ENCODE data around the gene RNF20. TPM values are rescaled to one million over a fixed set of nuclear protein-coding genes. Genes with fewer than 3 reads are reported as not detected.

Gene RNF20
- total and polyA plus RNA-seq, 10 donors: 8.3 to 46.1 (median 23.3) TPM

DNA sequence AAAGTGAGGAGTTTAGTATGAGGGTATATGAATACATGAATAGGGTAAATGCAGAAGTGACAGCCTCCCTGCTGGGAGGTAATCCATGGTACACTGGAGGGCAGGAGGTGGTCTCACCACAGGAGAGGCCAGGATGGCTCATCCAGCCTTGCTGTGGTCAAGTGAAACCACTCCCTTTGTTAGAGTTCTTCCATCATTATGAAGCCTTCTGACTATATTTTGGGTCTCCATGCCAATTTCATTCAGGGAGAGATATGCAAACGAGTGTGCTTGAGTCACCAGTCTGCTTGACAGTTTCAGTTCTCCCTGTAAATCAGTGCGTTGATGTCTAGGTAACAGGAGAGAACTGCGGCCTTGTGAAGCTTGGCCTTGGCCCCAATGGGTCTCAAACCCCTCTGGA is 44.7 kb downstream of the RNF20 start:
- no peaks in the 10 kb centered on the region for H3K9me3 ChIP-seq
- peak overlapping the region in 1 of 8 donors; percentile 21 for H3K27ac ChIP-seq
- no peak for DNase-seq
- H3K4me1 ChIP-seq: peaks cover 0 to 11% (median 0%) of the 10 kb centered on the region in 6 donors
- peaks cover 0 to 5% (median 0%) of the 10 kb centered on the region in 6 donors for H3K36me3 ChIP-seq
- TF ChIP-seq CTCF (IDR thresholded peaks at IDR 0.05 in 8 of 11, conservative IDR thresholded peaks at IDR 0.05 in 3 of 11) (no peak), POLR2A (IDR thresholded peaks at IDR 0.05) (no peak), POLR2AphosphoS5 (IDR thresholded peaks at IDR 0.05) (no peak)
- 67 to 69% (median 69%) methylated on average over 3 of the region's 3 CpGs for WGBS, 5 donors
- no peaks in the 10 kb centered on the region for H3K27me3 ChIP-seq (replicated peaks in 1 of 7)
- intact Hi-C loops (cut with DNase I; ENCODE audit: low total_unique reads): no loop called here
- H3K4me3 ChIP-seq: no peak overlapping the region

DNA sequence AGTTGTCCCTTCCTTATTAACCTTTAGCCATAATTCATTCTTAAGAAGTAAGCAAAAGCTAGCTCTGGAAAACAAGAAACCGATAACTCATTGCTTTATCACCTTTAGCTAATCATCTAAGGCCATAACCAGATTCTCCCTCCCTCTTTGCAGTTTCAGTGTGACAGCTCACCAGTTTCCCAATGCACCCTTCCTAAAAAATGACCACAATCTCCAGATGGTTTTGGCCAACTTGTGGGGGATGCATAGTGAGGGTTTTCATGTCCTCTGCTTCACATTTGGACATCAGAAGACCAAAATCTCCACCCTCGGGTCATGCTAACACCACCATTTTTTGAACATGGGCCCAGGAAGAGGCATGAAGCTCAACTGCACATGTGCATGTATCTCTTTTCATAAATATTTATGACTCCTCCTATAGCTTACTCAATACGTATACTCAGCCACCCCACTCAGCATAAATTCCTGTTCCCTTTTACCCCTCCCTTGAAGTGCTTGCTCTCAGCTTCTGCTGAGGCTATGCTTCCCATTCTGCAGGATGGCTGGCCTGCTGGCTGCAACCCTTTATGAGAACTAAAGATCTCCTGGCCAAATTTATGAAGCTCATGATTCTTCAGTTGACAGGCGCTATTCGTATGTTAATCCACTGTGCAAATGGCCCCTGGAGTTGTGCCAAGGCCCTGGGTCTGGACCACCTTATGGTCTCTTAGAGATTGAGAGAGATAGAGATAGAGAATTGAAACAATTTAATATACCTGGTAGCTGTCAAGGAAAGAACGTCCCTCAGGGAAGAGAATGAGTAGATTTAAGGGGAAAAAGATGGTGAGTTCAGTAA is 46.3 kb downstream of the RNF20 start:
- H3K9me3 ChIP-seq: no peaks in the 10 kb centered on the region
- 78 to 88% (median 84%) methylated on average over 6 of the region's 6 CpGs for WGBS, 5 donors
- H3K4me1 ChIP-seq: peaks cover 0 to 11% (median 0%) of the 10 kb centered on the region in 6 donors
- H3K4me3 ChIP-seq: no peak overlapping the region
- TF ChIP-seq POLR2A (IDR thresholded peaks at IDR 0.05): no peak
- TF ChIP-seq CTCF (IDR thresholded peaks at IDR 0.05 in 8 of 11, conservative IDR thresholded peaks at IDR 0.05 in 3 of 11): no peak
- no peak for TF ChIP-seq POLR2AphosphoS5 (IDR thresholded peaks at IDR 0.05)
- H3K27ac ChIP-seq: peak overlapping the region in 2 of 8 donors; percentile 10 to 26
- intact Hi-C loops (cut with DNase I; ENCODE audit: low total_unique reads): no loop called here
- no peaks in the 10 kb centered on the region for H3K27me3 ChIP-seq (replicated peaks in 1 of 7)
- no peak for DNase-seq
- H3K36me3 ChIP-seq: peaks cover 0 to 3% (median 0%) of the 10 kb centered on the region in 6 donors

GRCh38 chr9:101582553-101582952 is 48.9 kb downstream of the RNF20 start:
- WGBS, 5 donors: 88 to 97% (median 92%) methylated on average over 1 of the region's 1 CpG
- H3K4me3 ChIP-seq: no peak overlapping the region
- no peak for DNase-seq
- no peaks in the 10 kb centered on the region for H3K36me3 ChIP-seq
- H3K27ac ChIP-seq: no peak overlapping the region
- H3K9me3 ChIP-seq: no peaks in the 10 kb centered on the region
- H3K27me3 ChIP-seq (replicated peaks in 1 of 7): no peaks in the 10 kb centered on the region
- peaks cover 0 to 11% (median 0%) of the 10 kb centered on the region in 6 donors for H3K4me1 ChIP-seq
- intact Hi-C loops (cut with DNase I; ENCODE audit: low total_unique reads): no loop called here
- TF ChIP-seq POLR2AphosphoS5 (IDR thresholded peaks at IDR 0.05) (no peak), POLR2A (IDR thresholded peaks at IDR 0.05) (no peak), CTCF (IDR thresholded peaks at IDR 0.05 in 8 of 11, conservative IDR thresholded peaks at IDR 0.05 in 3 of 11) (no peak)

GRCh38 chr9:101585740-101586139 is 52.1 kb downstream of the RNF20 start:
- TF ChIP-seq POLR2AphosphoS5 (IDR thresholded peaks at IDR 0.05): no peak
- TF ChIP-seq CTCF (IDR thresholded peaks at IDR 0.05 in 8 of 11, conservative IDR thresholded peaks at IDR 0.05 in 3 of 11): no peak
- no peak for TF ChIP-seq POLR2A (IDR thresholded peaks at IDR 0.05)
- H3K4me1 ChIP-seq: no peaks in the 10 kb centered on the region
- H3K36me3 ChIP-seq: no peaks in the 10 kb centered on the region
- DNase-seq: no peak
- no peaks in the 10 kb centered on the region for H3K9me3 ChIP-seq
- H3K4me3 ChIP-seq: peak overlapping the region in 1 of 8 donors; percentile 29
- no peaks in the 10 kb centered on the region for H3K27me3 ChIP-seq (replicated peaks in 1 of 7)
- H3K27ac ChIP-seq: peak overlapping the region in 5 of 8 donors; percentile 13 to 77 (median 64)
- intact Hi-C loops (cut with DNase I; ENCODE audit: low total_unique reads): no loop called here
- WGBS, 5 donors: 26 to 65% (median 44%) methylated on average over 3 of the region's 3 CpGs
